ENCODE measurements around the gene HAGHL.
A peak's percentile ranks its signal among the peaks of the same experiment; 100 is the strongest.

DNA sequence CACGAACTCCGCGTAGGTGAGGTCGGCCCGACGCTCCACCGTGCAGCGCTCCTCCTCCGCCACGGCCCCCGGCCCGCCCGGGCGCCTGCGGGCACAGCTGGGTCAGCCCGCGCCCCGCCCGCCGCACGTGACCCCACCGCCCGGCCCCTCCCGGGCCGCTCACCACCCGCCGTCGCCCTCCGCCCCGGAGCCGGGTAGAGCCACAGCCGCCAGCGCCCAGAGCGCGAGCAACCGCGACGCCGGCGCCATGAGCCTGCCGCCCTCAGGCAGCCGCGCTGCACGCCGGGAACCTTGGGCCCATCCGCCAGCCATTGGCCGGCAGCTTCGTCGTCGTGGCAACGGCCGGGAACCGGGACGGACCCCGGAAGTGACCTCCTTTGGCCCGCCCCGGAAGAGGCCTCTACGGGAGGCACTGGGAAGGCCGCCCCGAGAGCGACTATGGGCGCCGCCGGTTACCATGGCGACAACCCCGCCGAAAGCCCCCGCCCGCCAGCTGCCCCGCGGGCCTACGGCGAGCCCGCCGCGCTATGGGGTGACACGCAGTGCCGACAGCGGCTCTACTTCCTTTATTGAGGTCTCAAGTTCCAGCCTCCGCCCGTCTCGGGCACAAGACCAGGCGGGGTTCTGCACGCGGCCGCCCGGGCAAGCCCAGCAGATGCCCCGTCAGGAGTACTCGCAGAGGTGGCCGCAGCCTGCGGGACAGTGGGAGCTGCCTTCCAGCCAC lies 42.7 kb upstream of the HAGHL start, which contains the start of gene JMJD8:
- peak; percentile 93 for TF ChIP-seq POLR2A (IDR thresholded peaks at IDR 0.05; ENCODE audit: borderline replicate concordance, extremely low read depth, insufficient read depth, insufficient read length)
- no peak for TF ChIP-seq EGR1 (IDR thresholded peaks at IDR 0.05; ENCODE audit: low read depth)
- peak; percentile 91 for TF ChIP-seq POLR2AphosphoS5 (IDR thresholded peaks at IDR 0.05; ENCODE audit: low read depth, low read length)
- TF ChIP-seq, protein P1, sequence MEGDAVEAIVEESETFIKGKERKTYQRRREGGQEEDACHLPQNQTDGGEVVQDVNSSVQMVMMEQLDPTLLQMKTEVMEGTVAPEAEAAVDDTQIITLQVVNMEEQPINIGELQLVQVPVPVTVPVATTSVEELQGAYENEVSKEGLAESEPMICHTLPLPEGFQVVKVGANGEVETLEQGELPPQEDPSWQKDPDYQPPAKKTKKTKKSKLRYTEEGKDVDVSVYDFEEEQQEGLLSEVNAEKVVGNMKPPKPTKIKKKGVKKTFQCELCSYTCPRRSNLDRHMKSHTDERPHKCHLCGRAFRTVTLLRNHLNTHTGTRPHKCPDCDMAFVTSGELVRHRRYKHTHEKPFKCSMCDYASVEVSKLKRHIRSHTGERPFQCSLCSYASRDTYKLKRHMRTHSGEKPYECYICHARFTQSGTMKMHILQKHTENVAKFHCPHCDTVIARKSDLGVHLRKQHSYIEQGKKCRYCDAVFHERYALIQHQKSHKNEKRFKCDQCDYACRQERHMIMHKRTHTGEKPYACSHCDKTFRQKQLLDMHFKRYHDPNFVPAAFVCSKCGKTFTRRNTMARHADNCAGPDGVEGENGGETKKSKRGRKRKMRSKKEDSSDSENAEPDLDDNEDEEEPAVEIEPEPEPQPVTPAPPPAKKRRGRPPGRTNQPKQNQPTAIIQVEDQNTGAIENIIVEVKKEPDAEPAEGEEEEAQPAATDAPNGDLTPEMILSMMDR (IDR thresholded peaks at IDR 0.05 in 2 of 3, conservative IDR thresholded peaks at IDR 0.05 in 1 of 3; ENCODE audit: borderline replicate concordance in 1 of 3, insufficient read depth in 1 of 3, low read depth in 2 of 3, low read length in 2 of 3): no peak
- TF ChIP-seq, protein P2, sequence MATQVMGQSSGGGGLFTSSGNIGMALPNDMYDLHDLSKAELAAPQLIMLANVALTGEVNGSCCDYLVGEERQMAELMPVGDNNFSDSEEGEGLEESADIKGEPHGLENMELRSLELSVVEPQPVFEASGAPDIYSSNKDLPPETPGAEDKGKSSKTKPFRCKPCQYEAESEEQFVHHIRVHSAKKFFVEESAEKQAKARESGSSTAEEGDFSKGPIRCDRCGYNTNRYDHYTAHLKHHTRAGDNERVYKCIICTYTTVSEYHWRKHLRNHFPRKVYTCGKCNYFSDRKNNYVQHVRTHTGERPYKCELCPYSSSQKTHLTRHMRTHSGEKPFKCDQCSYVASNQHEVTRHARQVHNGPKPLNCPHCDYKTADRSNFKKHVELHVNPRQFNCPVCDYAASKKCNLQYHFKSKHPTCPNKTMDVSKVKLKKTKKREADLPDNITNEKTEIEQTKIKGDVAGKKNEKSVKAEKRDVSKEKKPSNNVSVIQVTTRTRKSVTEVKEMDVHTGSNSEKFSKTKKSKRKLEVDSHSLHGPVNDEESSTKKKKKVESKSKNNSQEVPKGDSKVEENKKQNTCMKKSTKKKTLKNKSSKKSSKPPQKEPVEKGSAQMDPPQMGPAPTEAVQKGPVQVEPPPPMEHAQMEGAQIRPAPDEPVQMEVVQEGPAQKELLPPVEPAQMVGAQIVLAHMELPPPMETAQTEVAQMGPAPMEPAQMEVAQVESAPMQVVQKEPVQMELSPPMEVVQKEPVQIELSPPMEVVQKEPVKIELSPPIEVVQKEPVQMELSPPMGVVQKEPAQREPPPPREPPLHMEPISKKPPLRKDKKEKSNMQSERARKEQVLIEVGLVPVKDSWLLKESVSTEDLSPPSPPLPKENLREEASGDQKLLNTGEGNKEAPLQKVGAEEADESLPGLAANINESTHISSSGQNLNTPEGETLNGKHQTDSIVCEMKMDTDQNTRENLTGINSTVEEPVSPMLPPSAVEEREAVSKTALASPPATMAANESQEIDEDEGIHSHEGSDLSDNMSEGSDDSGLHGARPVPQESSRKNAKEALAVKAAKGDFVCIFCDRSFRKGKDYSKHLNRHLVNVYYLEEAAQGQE (IDR thresholded peaks at IDR 0.05; ENCODE audit: low read depth): no peak
- TF ChIP-seq CEBPB (IDR thresholded peaks at IDR 0.05; ENCODE audit: low read depth): no peak
- TF ChIP-seq JUND (IDR thresholded peaks at IDR 0.05): no peak
